ENCODE data around the gene SYT9.
A peak's percentile ranks its signal among the peaks of the same experiment; 100 is the strongest.

SYT9 gene

GRCh38 chr11:7286178-7286577 lies 34.5 kb downstream of the SYT9 start:
- POLR2A ChIA-PET = no interaction called here
- CTCF ChIA-PET = no interaction called here

GRCh38 chr11:7291100-7291829 lies 39.6 kb downstream of the SYT9 start:
- TF ChIP-seq ZNF830 (tag by site-specific recombination; IDR thresholded peaks at IDR 0.05; ENCODE audit: low read depth) = no peak
- no peak for TF ChIP-seq ZNF707 (tag by site-specific recombination; IDR thresholded peaks at IDR 0.05)
- no peak for TF ChIP-seq YY1 (tag by site-specific recombination; IDR thresholded peaks at IDR 0.05)
- no peak for TF ChIP-seq ZNF391 (tag by site-specific recombination; IDR thresholded peaks at IDR 0.05; ENCODE audit: borderline replicate concordance, low read depth)
- no peak for TF ChIP-seq ZNF747 (tag by site-specific recombination; IDR thresholded peaks at IDR 0.05)
- TF ChIP-seq ZNF610 (tag by site-specific recombination; IDR thresholded peaks at IDR 0.05; ENCODE audit: borderline replicate concordance) = no peak
- no peak for TF ChIP-seq ZNF701 (tag by site-specific recombination; IDR thresholded peaks at IDR 0.05)
- TF ChIP-seq EGR2 (tag by site-specific recombination; IDR thresholded peaks at IDR 0.05; ENCODE audit: low read depth) = no peak
- TF ChIP-seq BCL11A (tag by site-specific recombination; IDR thresholded peaks at IDR 0.05; ENCODE audit: low read depth) = no peak
- TF ChIP-seq ZNF157 (tag by site-specific recombination; IDR thresholded peaks at IDR 0.05) = no peak
- TF ChIP-seq ZNF114 (tag by site-specific recombination; IDR thresholded peaks at IDR 0.05) = no peak
- Histone ChIP-seq H3K4me1 (ENCODE audit: control insufficient read depth, insufficient read depth, low read length) (no peaks in the 10 kb centered on the region), H3K27ac (ENCODE audit: extremely low read depth, low read depth, low read length) (no peak overlapping the region), H3K9me3 (ENCODE audit: control insufficient read depth, insufficient read depth, low read depth, low read length) (no peaks in the 10 kb centered on the region), H3K36me3 (ENCODE audit: control insufficient read depth in 2 of 2, insufficient read depth in 1 of 2, low read length in 2 of 2) (no peaks in the 10 kb centered on the region), H3K4me3 (ENCODE audit: low read depth, low read length) (no peak overlapping the region)
- ChIA-PET CTCF (interaction anchor here (1.1 to 1.3 kb wide), 2 partner anchors 12 to 479 kb away, joined by 3 to 4 read pairs; no protein-coding TSS in a partner anchor), POLR2A (no interaction called here)

More at GRCh38 chr11:7286178-7286577, 34.5 kb downstream of the SYT9 start:
- no peaks in the 10 kb centered on the region for H3K4me1 ChIP-seq (ENCODE audit: control insufficient read depth, insufficient read depth, low read length)
- H3K36me3 ChIP-seq (ENCODE audit: control insufficient read depth in 2 of 2, insufficient read depth in 1 of 2, low read length in 2 of 2) = no peaks in the 10 kb centered on the region
- H3K9me3 ChIP-seq (ENCODE audit: control insufficient read depth, insufficient read depth, low read depth, low read length) = no peaks in the 10 kb centered on the region
- H3K27ac ChIP-seq (ENCODE audit: extremely low read depth, low read depth, low read length) = no peak overlapping the region
- no peak for TF ChIP-seq ZNF133 (tag by site-specific recombination; IDR thresholded peaks at IDR 0.05)
- no peak for TF ChIP-seq ZFHX2 (tag by site-specific recombination; conservative IDR thresholded peaks at IDR 0.05)
- TF ChIP-seq ZNF768 (tag by site-specific recombination; IDR thresholded peaks at IDR 0.05) = no peak
- no peak for TF ChIP-seq ZXDB (tag by site-specific recombination; IDR thresholded peaks at IDR 0.05)
- no peak for TF ChIP-seq BCL11A (tag by site-specific recombination; IDR thresholded peaks at IDR 0.05; ENCODE audit: low read depth)
- TF ChIP-seq ZNF571 (tag by site-specific recombination; IDR thresholded peaks at IDR 0.05) = no peak
- TF ChIP-seq SETDB1 (IDR thresholded peaks at IDR 0.05; ENCODE audit: insufficient read length, low read length) = peak; percentile 80
- TF ChIP-seq ZNF350 (tag by site-specific recombination; IDR thresholded peaks at IDR 0.05) = no peak
- TF ChIP-seq ZNF18 (tag by site-specific recombination; IDR thresholded peaks at IDR 0.05) = no peak
- no peak for TF ChIP-seq ZNF354C (tag by site-specific recombination; IDR thresholded peaks at IDR 0.05; ENCODE audit: borderline replicate concordance, low read depth)
- no peak for TF ChIP-seq ZNF37A (tag by site-specific recombination; IDR thresholded peaks at IDR 0.05)
- TF ChIP-seq ZNF639 (tag by site-specific recombination; IDR thresholded peaks at IDR 0.05) = no peak
- no peak for TF ChIP-seq ZBTB26 (tag by site-specific recombination; optimal IDR thresholded peaks at IDR 0.05)
- TF ChIP-seq ZNF311 (tag by site-specific recombination; IDR thresholded peaks at IDR 0.05; ENCODE audit: borderline replicate concordance) = no peak
- TF ChIP-seq ZNF239 (tag by site-specific recombination; IDR thresholded peaks at IDR 0.05) = no peak
- TF ChIP-seq ZNF23 (tag by site-specific recombination; IDR thresholded peaks at IDR 0.05; ENCODE audit: borderline replicate concordance) = no peak
- no peak for TF ChIP-seq ZNF473 (tag by site-specific recombination; IDR thresholded peaks at IDR 0.05)
- no peak for TF ChIP-seq ZNF155 (tag by site-specific recombination; IDR thresholded peaks at IDR 0.05)
- no peak for TF ChIP-seq ZNF623 (tag by site-specific recombination; IDR thresholded peaks at IDR 0.05)
- TF ChIP-seq ZNF121 (tag by site-specific recombination; IDR thresholded peaks at IDR 0.05) = no peak
- peak; percentile 87 for TF ChIP-seq ZNF585B (tag by site-specific recombination; IDR thresholded peaks at IDR 0.05)
- no peak for TF ChIP-seq ZNF146 (tag by site-specific recombination; IDR thresholded peaks at IDR 0.05)
- no peak for TF ChIP-seq ZNF600 (tag by site-specific recombination; IDR thresholded peaks at IDR 0.05)
- TF ChIP-seq TRIM28 (IDR thresholded peaks at IDR 0.05; ENCODE audit: borderline replicate concordance, low read length) = peak; percentile 56; the same call in 1 of the 2 replicates
- no peak for TF ChIP-seq ZNF510 (tag by site-specific recombination; IDR thresholded peaks at IDR 0.05; ENCODE audit: insufficient replicate concordance)
- no peak for TF ChIP-seq ZNF626 (tag by site-specific recombination; IDR thresholded peaks at IDR 0.05)
- no peak overlapping the region for H3K4me3 ChIP-seq (ENCODE audit: low read depth, low read length)
